RWPE1 (cell line): Measurements from ENCODE around the gene MAP4K4.

Source experiments
- CTCF ChIA-PET: fragments of 350-600 bp; sonication (Branson Sonifier 250); formaldehyde crosslinking; extraction: SDS; loops from one replicate; lab custom pipeline; 2021; lab: Yijun Ruan, JAX
- POLR2A ChIA-PET: fragments of 400-600 bp; formaldehyde crosslinking; extraction: SDS; loops from one replicate; lab custom pipeline; 2020; ENCODE audit warnings: antibody characterized with exemption; ENCODE audit not compliant: low non-redundant PET; lab: Yijun Ruan, JAX
- DNase-seq: peaks from one replicate; pipeline ENCODE4 v3.0.0; 2012; ENCODE audit warnings: low spot score
- H3K27ac ChIP-seq: fragments of 450-650 bp; 2 replicates; pipeline ENCODE4 v1.5.1; 2017
- CTCF ChIP-seq: fragments of 450-650 bp; conservative IDR thresholded peaks from 2 replicates; pipeline ENCODE4 v1.5.1; 2017; ENCODE audit warnings: low read depth, mild to moderate bottlenecking

MAP4K4 gene

GRCh38 chr2:101717071-101717845 is 19.8 kb downstream of the MAP4K4 start:
- TF ChIP-seq CTCF, result no peak
- no peak for DNase-seq
- POLR2A ChIA-PET, result no interaction called here
- H3K27ac ChIP-seq, result no peak overlapping the region
- CTCF ChIA-PET, result no interaction called here

GRCh38 chr2:101718479-101718878 is 21.0 kb downstream of the MAP4K4 start:
- H3K27ac ChIP-seq, result no peak overlapping the region
- no peak for DNase-seq
- ChIA-PET CTCF (no interaction called here), POLR2A (interaction anchor here (0.6 kb wide), 1 partner anchor 219 kb away, joined by 4 read pairs; no protein-coding TSS in a partner anchor)
- no peak for TF ChIP-seq CTCF

- POLR2A ChIA-PET, result no interaction called here
- DNase-seq, result no peak
- CTCF ChIA-PET, result no interaction called here
These were observed 21.6 kb downstream of the MAP4K4 start for GRCh38 chr2:101718993-101719571.

GRCh38 chr2:101720732-101721131 is 23.2 kb downstream of the MAP4K4 start:
- ChIA-PET POLR2A (no interaction called here), CTCF (interaction anchor here (1.0 kb wide), 1 partner anchor 23 kb away, joined by 6 read pairs; the partner anchor contains the start of gene MAP4K4)
- H3K27ac ChIP-seq, result no peak overlapping the region
- DNase-seq, result no peak
- no peak for TF ChIP-seq CTCF

More at GRCh38 chr2:101718993-101719571, 21.6 kb downstream of the MAP4K4 start:
- H3K27ac ChIP-seq, result no peak overlapping the region
- TF ChIP-seq CTCF, result no peak

- ChIA-PET POLR2A (no interaction called here), CTCF (interaction anchor here (0.5 kb wide), 1 partner anchor 529 kb away, joined by 4 read pairs; no protein-coding TSS in a partner anchor)
- DNase-seq, result no peak
- TF ChIP-seq CTCF, result no peak
- H3K27ac ChIP-seq, result no peak overlapping the region
These were observed 25.4 kb downstream of the MAP4K4 start for GRCh38 chr2:101722864-101723263.

GRCh38 chr2:101723371-101724124 is 26.0 kb downstream of the MAP4K4 start:
- POLR2A ChIA-PET, result no interaction called here
- no peak overlapping the region for H3K27ac ChIP-seq
- CTCF ChIA-PET, result interaction anchor here (0.6 to 0.8 kb wide), 2 partner anchors 235 to 292 kb away, joined by 3 read pairs; no protein-coding TSS in a partner anchor
- DNase-seq, result no peak
- TF ChIP-seq CTCF, result no peak
